Activated T-cell treated with anti-CD3 and anti-CD28 coated beads, Interleukin-2, amount 50 U/mL, for 72 hours (primary cell): ENCODE measurements around the gene XXYLT1. TPM values are rescaled to one million over a fixed set of nuclear protein-coding genes. Genes with fewer than 3 reads are reported as not detected.

Experiments used
- total RNA-seq, 2 donors: library from RNA; stranded (reverse); gene quantifications; one replicate each; pipeline ENCODE4 v1.2.3, GENCODE V29; 2022

The XXYLT1 gene
- total RNA-seq, 2 donors from 2014 or later: 6.2 to 6.6 TPM

Other genes starting within 250 kb of the XXYLT1 start
- 10 to 100 TPM; 63.0 to 67.5 TPM for gene ACAP2, start 171.9 kb upstream of the XXYLT1 start, total RNA-seq